ENCODE results near the gene GNAI3.

- no peak for TF ChIP-seq CTCF (IDR thresholded peaks at IDR 0.05)
- TF ChIP-seq POLR2A (IDR thresholded peaks at IDR 0.05) = no peak
Observed at GRCh38 chr1:109508873-109509175, 39.6 kb upstream of the GNAI3 start.

Data from body of pancreas (tissue), 4 donors.